Left ventricle myocardium superior (tissue), 1 donor: ENCODE data around the gene TENT4B. TPM values are rescaled to one million over a fixed set of nuclear protein-coding genes. Genes with fewer than 3 reads are reported as not detected.

Experiments
- ATAC-seq: fragments of 200-7000 bp; cut with Tn5 transposase; one replicate; pipeline ENCODE4 v1.9.1; 2020; ENCODE audit warnings: mild to moderate bottlenecking, moderate library complexity
- DNase-seq: peaks from one replicate; pipeline ENCODE4 v3.0.0-alpha.2; 2020
- intact Hi-C: fragments of 100-400 bp; cut with micrococcal nuclease; formaldehyde crosslinking; loops from one replicate; pipeline ENCODE4 v1.11.0; 2022
- total RNA-seq: library from RNA; stranded (reverse); fragmentation: NEBNext Ultra II Directional; extraction: Animal tissue kit (Norgen Biotek cat#: 25700); gene quantifications from one replicate; pipeline ENCODE4 v1.2.1, GENCODE V29; 2021
- donor health status: DM: no; HTN: yes; CAD: no; lungs with severe emphysema.

TENT4B gene
- total RNA-seq, 1 donor from 2014 or later: 7.8 TPM

- intact Hi-C loops: no loop called here
- peak; percentile 34 for DNase-seq
- ATAC-seq: peak; percentile 22
Observed at GRCh38 chr16:50274326-50275097, 121.4 kb downstream of the TENT4B start.

GRCh38 chr16:50275098-50275415 is 122.0 kb downstream of the TENT4B start:
- intact Hi-C loops: no loop called here
- DNase-seq (no peak), ATAC-seq (no peak)

- peak; percentile 31 for DNase-seq
- no peak for ATAC-seq
- intact Hi-C loops: no loop called here
Observed at GRCh38 chr16:50275428-50276325, 122.6 kb downstream of the TENT4B start.

GRCh38 chr16:50276326-50276640 is 123.2 kb downstream of the TENT4B start:
- no peak for ATAC-seq
- intact Hi-C loops: no loop called here
- no peak for DNase-seq

GRCh38 chr16:50276801-50277555 is 123.9 kb downstream of the TENT4B start:
- DNase-seq: peak; percentile 3
- intact Hi-C loops: no loop called here
- ATAC-seq: no peak

- intact Hi-C loops: no loop called here
- no peak for ATAC-seq
- no peak for DNase-seq
Observed at GRCh38 chr16:50278251-50278650, 125.1 kb downstream of the TENT4B start.

GRCh38 chr16:50279504-50279865 is 126.4 kb downstream of the TENT4B start:
- ATAC-seq (no peak), DNase-seq (peak; percentile 14)
- intact Hi-C loops: no loop called here

- DNase-seq (peak; percentile 10), ATAC-seq (no peak)
- intact Hi-C loops: no loop called here
Observed at GRCh38 chr16:50280932-50281331, 127.8 kb downstream of the TENT4B start.

Other genes starting within 250 kb of the TENT4B start
- 16.9 TPM for gene CNEP1R1, start 128.1 kb upstream of the TENT4B start, total RNA-seq
- gene HEATR3, start 87.3 kb upstream of the TENT4B start, total RNA-seq: 9.6 TPM
- gene ADCY7, start 113.2 kb downstream of the TENT4B start, total RNA-seq: 8.3 TPM
- gene BRD7, start 215.7 kb downstream of the TENT4B start, total RNA-seq: 46.7 TPM